ENCODE results near the gene NDFIP2. TPM values are rescaled to one million over a fixed set of nuclear protein-coding genes. Genes with fewer than 3 reads are reported as not detected.

Gene NDFIP2
- total and polyA plus RNA-seq, 8 donors, result 34.1 to 46.3 (median 36.2) TPM

DNA sequence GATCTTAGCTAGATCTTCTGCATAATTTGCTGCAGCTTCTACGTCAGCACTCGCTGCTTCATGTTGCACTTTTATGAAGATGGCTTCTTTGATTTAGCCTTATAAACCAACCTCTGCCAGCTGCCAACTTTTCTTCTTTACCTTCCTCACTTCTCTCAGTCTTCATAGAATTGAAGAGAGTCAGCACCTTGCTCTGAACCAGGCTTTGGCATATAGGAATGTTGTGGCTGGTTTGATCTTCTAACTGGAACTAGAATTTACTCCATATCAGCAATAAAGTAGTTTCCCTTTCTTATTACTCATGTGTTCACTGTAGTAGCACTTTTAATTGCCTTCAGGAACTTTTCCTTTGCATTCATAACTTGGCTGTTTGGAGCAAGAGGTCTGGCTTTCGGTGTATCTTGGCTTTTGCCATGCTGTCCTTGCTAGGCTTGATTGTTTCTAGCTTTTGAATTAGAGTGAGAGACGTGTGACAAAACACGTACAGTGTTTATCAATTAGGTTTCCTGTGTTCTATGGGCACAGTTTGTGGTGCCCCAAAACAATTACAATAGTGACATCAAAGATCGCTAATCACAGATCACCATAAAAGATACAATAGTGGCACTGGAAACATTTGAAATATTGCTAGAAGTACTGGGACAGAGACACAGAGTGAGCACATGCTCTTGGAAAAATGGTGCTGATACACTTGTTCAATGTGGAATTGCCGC, 50.7 kb downstream of the NDFIP2 start:
- intact Hi-C loops (cut with DNase I), result no loop called here
- Histone ChIP-seq H3K9me3 (no peaks in the 10 kb centered on the region), H3K4me1 (no peaks in the 10 kb centered on the region), H3K4me3 (no peak overlapping the region), H3K27me3 (no peaks in the 10 kb centered on the region), H3K36me3 (no peaks in the 10 kb centered on the region), H3K27ac (no peak overlapping the region)
- TF ChIP-seq, protein P1, sequence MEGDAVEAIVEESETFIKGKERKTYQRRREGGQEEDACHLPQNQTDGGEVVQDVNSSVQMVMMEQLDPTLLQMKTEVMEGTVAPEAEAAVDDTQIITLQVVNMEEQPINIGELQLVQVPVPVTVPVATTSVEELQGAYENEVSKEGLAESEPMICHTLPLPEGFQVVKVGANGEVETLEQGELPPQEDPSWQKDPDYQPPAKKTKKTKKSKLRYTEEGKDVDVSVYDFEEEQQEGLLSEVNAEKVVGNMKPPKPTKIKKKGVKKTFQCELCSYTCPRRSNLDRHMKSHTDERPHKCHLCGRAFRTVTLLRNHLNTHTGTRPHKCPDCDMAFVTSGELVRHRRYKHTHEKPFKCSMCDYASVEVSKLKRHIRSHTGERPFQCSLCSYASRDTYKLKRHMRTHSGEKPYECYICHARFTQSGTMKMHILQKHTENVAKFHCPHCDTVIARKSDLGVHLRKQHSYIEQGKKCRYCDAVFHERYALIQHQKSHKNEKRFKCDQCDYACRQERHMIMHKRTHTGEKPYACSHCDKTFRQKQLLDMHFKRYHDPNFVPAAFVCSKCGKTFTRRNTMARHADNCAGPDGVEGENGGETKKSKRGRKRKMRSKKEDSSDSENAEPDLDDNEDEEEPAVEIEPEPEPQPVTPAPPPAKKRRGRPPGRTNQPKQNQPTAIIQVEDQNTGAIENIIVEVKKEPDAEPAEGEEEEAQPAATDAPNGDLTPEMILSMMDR (IDR thresholded peaks at IDR 0.05), result no peak
- ATAC-seq (no peak), DNase-seq (no peak)

DNA sequence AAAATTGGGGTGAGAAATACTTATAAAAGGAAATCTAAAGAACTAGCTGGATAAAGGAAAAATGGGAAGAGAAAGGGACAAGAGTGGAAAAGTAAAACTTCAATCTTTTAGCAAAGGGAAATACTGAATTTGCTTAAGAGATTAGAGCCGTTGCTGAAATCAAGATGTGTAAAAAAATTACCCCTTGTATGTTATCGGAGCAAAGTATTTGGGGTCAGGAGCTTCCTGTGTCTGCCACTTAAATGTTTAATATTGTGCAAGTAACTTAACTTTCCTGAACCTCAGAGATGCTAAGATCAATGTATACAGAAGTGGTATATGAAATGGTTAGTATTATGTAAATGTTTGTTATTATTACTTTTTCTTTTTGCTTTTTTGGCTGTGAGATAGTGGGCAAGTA, 51.6 kb downstream of the NDFIP2 start:
- ATAC-seq (no peak), DNase-seq (no peak)
- TF ChIP-seq, protein P1 (IDR thresholded peaks at IDR 0.05), result no peak
- intact Hi-C loops (cut with DNase I), result no loop called here
- no peaks in the 10 kb centered on the region for H3K9me3 ChIP-seq
- H3K27ac ChIP-seq, result no peak overlapping the region
- no peaks in the 10 kb centered on the region for H3K4me1 ChIP-seq
- H3K27me3 ChIP-seq, result no peaks in the 10 kb centered on the region
- no peak overlapping the region for H3K4me3 ChIP-seq
- H3K36me3 ChIP-seq, result no peaks in the 10 kb centered on the region

DNA sequence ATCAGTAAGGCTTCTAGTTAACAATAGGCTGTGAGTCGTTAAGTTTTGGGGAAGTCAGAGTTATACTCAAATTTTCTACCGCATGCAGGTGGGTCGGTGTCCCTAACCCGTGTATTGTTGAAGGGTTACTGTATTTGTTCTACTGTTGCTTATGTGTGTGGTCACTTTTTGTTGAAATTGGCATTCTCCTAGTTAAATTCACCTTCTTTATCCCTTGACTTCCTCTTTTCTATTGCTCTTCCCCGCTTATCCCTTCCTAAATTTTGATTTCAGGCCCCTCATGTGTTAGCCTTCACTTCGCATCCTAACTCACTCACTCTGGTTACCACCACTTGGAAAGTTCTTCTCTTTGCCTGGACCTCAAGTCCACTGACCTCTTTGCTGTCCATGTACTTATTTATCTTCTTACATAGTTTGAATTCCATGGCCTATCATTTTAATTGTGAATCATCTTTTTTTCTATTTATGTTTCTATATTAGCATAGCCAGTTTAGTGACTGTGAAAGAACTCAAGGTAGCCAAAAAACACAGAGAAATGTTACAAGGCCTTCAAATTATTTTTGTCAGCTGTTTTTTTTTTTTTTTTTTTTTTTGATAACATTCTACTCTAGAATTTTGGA, 52.9 kb downstream of the NDFIP2 start:
- H3K36me3 ChIP-seq, result no peaks in the 10 kb centered on the region
- no peaks in the 10 kb centered on the region for H3K9me3 ChIP-seq
- H3K27ac ChIP-seq, result no peak overlapping the region
- no peak for ATAC-seq
- H3K4me1 ChIP-seq, result no peaks in the 10 kb centered on the region
- intact Hi-C loops (cut with DNase I), result no loop called here
- no peak for DNase-seq
- TF ChIP-seq, protein P1 (IDR thresholded peaks at IDR 0.05), result no peak
- H3K27me3 ChIP-seq, result no peaks in the 10 kb centered on the region
- H3K4me3 ChIP-seq, result no peak overlapping the region

DNA sequence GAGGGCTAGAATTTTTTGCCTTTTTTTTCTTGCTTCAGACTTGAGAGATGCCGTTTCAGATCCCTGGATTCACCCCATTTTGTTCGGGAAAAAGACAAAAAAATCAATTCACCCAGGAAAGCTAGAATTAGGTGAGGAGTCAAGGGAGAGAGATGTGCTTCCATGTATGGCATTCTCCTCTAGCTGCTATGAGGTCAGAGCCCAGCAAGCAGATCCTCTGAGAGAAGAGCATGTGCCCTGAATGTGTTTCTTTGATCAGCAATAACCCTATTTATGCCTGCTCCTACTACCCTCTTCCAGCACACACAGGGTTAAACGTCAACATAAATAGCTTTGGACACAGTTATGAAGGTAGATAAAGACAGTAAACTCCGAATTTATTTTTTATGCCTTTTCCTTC, 53.6 kb downstream of the NDFIP2 start:
- TF ChIP-seq, protein P1 (IDR thresholded peaks at IDR 0.05), result no peak
- Histone ChIP-seq H3K4me1 (no peaks in the 10 kb centered on the region), H3K36me3 (no peaks in the 10 kb centered on the region), H3K4me3 (no peak overlapping the region), H3K27me3 (no peaks in the 10 kb centered on the region), H3K9me3 (no peaks in the 10 kb centered on the region), H3K27ac (no peak overlapping the region)
- ATAC-seq, result no peak
- intact Hi-C loops (cut with DNase I), result no loop called here
- no peak for DNase-seq

DNA sequence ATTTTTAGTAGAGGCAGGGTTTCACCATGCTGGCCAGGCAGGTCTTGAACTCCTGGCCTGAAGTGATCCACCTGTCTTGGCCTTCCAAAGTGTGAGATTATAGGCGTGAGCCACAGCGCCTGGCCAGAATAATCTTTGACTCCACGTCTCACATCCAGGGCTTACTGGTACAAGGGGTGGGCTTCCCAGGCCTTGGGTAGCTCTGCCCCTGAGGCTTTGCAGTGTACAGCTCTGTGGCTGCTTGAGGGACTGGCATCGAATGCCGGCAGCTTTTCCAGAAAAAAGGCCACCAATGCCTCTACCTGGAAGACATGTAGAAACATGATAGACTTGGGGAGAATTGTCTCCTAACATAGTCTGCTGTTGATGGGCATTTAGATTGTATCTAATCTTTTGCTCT, 57.8 kb downstream of the NDFIP2 start:
- no peaks in the 10 kb centered on the region for H3K27me3 ChIP-seq
- DNase-seq (no peak), ATAC-seq (no peak)
- H3K4me1 ChIP-seq, result no peaks in the 10 kb centered on the region
- no peak overlapping the region for H3K27ac ChIP-seq
- H3K9me3 ChIP-seq, result no peaks in the 10 kb centered on the region
- intact Hi-C loops (cut with DNase I), result no loop called here
- H3K36me3 ChIP-seq, result no peaks in the 10 kb centered on the region
- TF ChIP-seq, protein P1 (IDR thresholded peaks at IDR 0.05), result no peak
- H3K4me3 ChIP-seq, result no peak overlapping the region
